ENCODE results near the gene SNRNP200. TPM values are rescaled to one million over a fixed set of nuclear protein-coding genes. Genes with fewer than 3 reads are reported as not detected.

The SNRNP200 gene
- polyA plus RNA-seq, 2 donors, result 52.5 to 65.6 TPM

GRCh38 chr2:96239091-96239490 is 66.3 kb downstream of the SNRNP200 start:
- 83 to 91% methylated on average over 3 of the region's 3 CpGs for WGBS, 2 donors
- H3K27me3 ChIP-seq (ENCODE audit: control insufficient read depth in 1 of 2, insufficient read depth in 2 of 2, low read length in 2 of 2), result no peaks in the 10 kb centered on the region
- H3K9me3 ChIP-seq (ENCODE audit: control insufficient read depth in 2 of 2, insufficient read depth in 1 of 2, low read depth in 1 of 2, low read length in 1 of 2), result no peaks in the 10 kb centered on the region
- H3K27ac ChIP-seq (ENCODE audit: low read depth in 2 of 2, low read length in 1 of 2), result no peak overlapping the region
- peaks cover 0 to 4% of the 10 kb centered on the region in 2 donors for H3K4me1 ChIP-seq (ENCODE audit: control insufficient read depth in 2 of 2, insufficient read depth in 2 of 2, low read length in 1 of 2)
- no peak overlapping the region for H3K4me3 ChIP-seq (ENCODE audit: low read depth in 1 of 2, low read length in 2 of 2)
- H3K36me3 ChIP-seq (ENCODE audit: control insufficient read depth in 2 of 2, insufficient read depth in 2 of 2, low read length in 1 of 2), result peaks cover 0 to 7% of the 10 kb centered on the region in 2 donors

- 90 to 91% methylated on average over 3 of the region's 3 CpGs for WGBS, 2 donors
- H3K4me1 ChIP-seq (ENCODE audit: control insufficient read depth in 2 of 2, insufficient read depth in 2 of 2, low read length in 1 of 2), result peaks cover 0 to 4% of the 10 kb centered on the region in 2 donors
- H3K36me3 ChIP-seq (ENCODE audit: control insufficient read depth in 2 of 2, insufficient read depth in 2 of 2, low read length in 1 of 2), result peaks cover 0 to 7% of the 10 kb centered on the region in 2 donors
- H3K27ac ChIP-seq (ENCODE audit: low read depth in 2 of 2, low read length in 1 of 2), result no peak overlapping the region
- H3K9me3 ChIP-seq (ENCODE audit: control insufficient read depth in 2 of 2, insufficient read depth in 1 of 2, low read depth in 1 of 2, low read length in 1 of 2), result no peaks in the 10 kb centered on the region
- H3K4me3 ChIP-seq (ENCODE audit: low read depth in 1 of 2, low read length in 2 of 2), result no peak overlapping the region
- H3K27me3 ChIP-seq (ENCODE audit: control insufficient read depth in 1 of 2, insufficient read depth in 2 of 2, low read length in 2 of 2), result no peaks in the 10 kb centered on the region
Observed at GRCh38 chr2:96238266-96238665, 67.1 kb downstream of the SNRNP200 start.

DNA sequence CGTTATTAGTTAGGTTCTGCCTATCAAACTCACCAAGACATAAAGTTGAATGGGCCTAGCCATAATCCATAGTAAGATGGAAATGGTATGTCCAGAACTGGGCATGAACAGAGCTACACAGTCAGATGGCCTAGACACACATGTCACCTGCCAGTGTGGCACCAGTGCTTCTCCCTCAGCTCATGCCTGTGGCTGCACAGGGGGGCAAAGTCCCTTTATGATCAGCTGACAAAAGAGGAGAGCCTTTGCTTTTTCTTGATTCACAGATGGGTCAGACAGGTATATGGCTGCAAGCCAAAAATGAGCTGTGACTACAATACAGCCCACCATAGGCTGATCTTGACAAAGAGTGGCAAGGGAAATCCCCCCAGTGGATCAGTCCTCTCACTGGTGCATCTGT is 68.5 kb downstream of the SNRNP200 start:
- Histone ChIP-seq H3K4me3 (ENCODE audit: low read depth in 1 of 2, low read length in 2 of 2) (no peak overlapping the region), H3K36me3 (ENCODE audit: control insufficient read depth in 2 of 2, insufficient read depth in 2 of 2, low read length in 1 of 2) (peaks cover 0 to 9% of the 10 kb centered on the region in 2 donors), H3K27ac (ENCODE audit: low read depth in 2 of 2, low read length in 1 of 2) (no peak overlapping the region), H3K4me1 (ENCODE audit: control insufficient read depth in 2 of 2, insufficient read depth in 2 of 2, low read length in 1 of 2) (peaks cover 0 to 4% of the 10 kb centered on the region in 2 donors), H3K9me3 (ENCODE audit: control insufficient read depth in 2 of 2, insufficient read depth in 1 of 2, low read depth in 1 of 2, low read length in 1 of 2) (no peaks in the 10 kb centered on the region), H3K27me3 (ENCODE audit: control insufficient read depth in 1 of 2, insufficient read depth in 2 of 2, low read length in 2 of 2) (no peaks in the 10 kb centered on the region)
- 98 to 100% methylated on average over 1 of the region's 1 CpG for WGBS, 2 donors

DNA sequence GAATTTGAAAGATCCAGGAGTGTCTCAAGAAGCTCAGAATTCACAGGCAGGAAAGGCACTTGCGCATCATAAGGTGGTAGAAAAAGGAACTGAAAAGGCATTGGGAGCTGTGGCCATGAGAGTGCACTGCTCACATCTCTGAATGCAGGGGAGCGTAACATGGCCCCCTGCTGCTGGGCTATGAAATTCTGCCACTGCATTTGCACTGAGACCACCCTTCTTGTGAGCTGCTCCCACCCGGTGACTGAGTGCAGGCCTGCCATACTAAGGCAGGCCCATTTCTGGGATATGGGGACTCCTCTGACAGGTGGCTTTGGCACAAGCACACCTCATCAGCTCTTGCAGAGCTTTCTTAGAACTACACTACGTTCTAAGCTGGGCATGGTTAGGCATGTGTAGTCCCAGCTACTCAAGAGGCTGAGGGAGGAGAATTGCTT is 71.4 kb downstream of the SNRNP200 start:
- no peak overlapping the region for H3K4me3 ChIP-seq (ENCODE audit: low read depth in 1 of 2, low read length in 2 of 2)
- H3K27me3 ChIP-seq (ENCODE audit: control insufficient read depth in 1 of 2, insufficient read depth in 2 of 2, low read length in 2 of 2), result no peaks in the 10 kb centered on the region
- H3K36me3 ChIP-seq (ENCODE audit: control insufficient read depth in 2 of 2, insufficient read depth in 2 of 2, low read length in 1 of 2), result peaks cover 0 to 2% of the 10 kb centered on the region in 2 donors
- H3K4me1 ChIP-seq (ENCODE audit: control insufficient read depth in 2 of 2, insufficient read depth in 2 of 2, low read length in 1 of 2), result no peaks in the 10 kb centered on the region
- no peak overlapping the region for H3K27ac ChIP-seq (ENCODE audit: low read depth in 2 of 2, low read length in 1 of 2)
- H3K9me3 ChIP-seq (ENCODE audit: control insufficient read depth in 2 of 2, insufficient read depth in 1 of 2, low read depth in 1 of 2, low read length in 1 of 2), result no peaks in the 10 kb centered on the region
- 86 to 87% methylated on average over 4 of the region's 4 CpGs for whole genome bisulfite sequencing, 2 donors

- Histone ChIP-seq H3K4me3 (ENCODE audit: low read depth in 1 of 2, low read length in 2 of 2) (no peak overlapping the region), H3K36me3 (ENCODE audit: control insufficient read depth in 2 of 2, insufficient read depth in 2 of 2, low read length in 1 of 2) (peaks cover 0 to 2% of the 10 kb centered on the region in 2 donors), H3K4me1 (ENCODE audit: control insufficient read depth in 2 of 2, insufficient read depth in 2 of 2, low read length in 1 of 2) (no peaks in the 10 kb centered on the region), H3K27me3 (ENCODE audit: control insufficient read depth in 1 of 2, insufficient read depth in 2 of 2, low read length in 2 of 2) (no peaks in the 10 kb centered on the region), H3K9me3 (ENCODE audit: control insufficient read depth in 2 of 2, insufficient read depth in 1 of 2, low read depth in 1 of 2, low read length in 1 of 2) (no peaks in the 10 kb centered on the region), H3K27ac (ENCODE audit: low read depth in 2 of 2, low read length in 1 of 2) (no peak overlapping the region)
- 96% methylated on average over 6 of the region's 6 CpGs for WGBS, 2 donors
Observed at GRCh38 chr2:96233436-96233835, 71.9 kb downstream of the SNRNP200 start.

DNA sequence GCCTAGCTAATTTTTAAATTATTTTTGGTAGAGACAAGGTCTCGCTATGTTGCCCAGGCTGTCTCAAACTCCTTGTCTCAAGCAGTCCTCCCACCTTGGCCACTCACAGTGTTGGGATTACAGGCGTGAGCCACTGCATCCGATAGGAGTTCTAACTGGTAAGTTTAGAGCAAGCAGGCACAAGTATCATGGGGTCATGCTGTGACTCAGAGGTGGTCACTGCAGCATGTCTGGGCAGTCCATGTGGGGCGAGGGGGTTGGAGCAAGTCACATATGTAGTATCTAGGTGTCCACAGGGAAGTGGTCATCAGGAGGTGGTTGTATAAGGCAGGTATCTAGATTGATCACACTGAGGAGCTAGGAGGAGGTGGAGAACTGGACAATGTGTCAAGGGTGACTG is 74.0 kb downstream of the SNRNP200 start:
- Histone ChIP-seq H3K27ac (ENCODE audit: low read depth in 2 of 2, low read length in 1 of 2) (no peak overlapping the region), H3K9me3 (ENCODE audit: control insufficient read depth in 2 of 2, insufficient read depth in 1 of 2, low read depth in 1 of 2, low read length in 1 of 2) (no peaks in the 10 kb centered on the region), H3K36me3 (ENCODE audit: control insufficient read depth in 2 of 2, insufficient read depth in 2 of 2, low read length in 1 of 2) (peaks cover 0 to 2% of the 10 kb centered on the region in 2 donors), H3K27me3 (ENCODE audit: control insufficient read depth in 1 of 2, insufficient read depth in 2 of 2, low read length in 2 of 2) (no peaks in the 10 kb centered on the region), H3K4me3 (ENCODE audit: low read depth in 1 of 2, low read length in 2 of 2) (no peak overlapping the region), H3K4me1 (ENCODE audit: control insufficient read depth in 2 of 2, insufficient read depth in 2 of 2, low read length in 1 of 2) (no peaks in the 10 kb centered on the region)
- WGBS, 2 donors, result 94 to 95% methylated on average over 4 of the region's 4 CpGs

- Histone ChIP-seq H3K4me3 (ENCODE audit: low read depth in 1 of 2, low read length in 2 of 2) (no peak overlapping the region), H3K36me3 (ENCODE audit: control insufficient read depth in 2 of 2, insufficient read depth in 2 of 2, low read length in 1 of 2) (no peaks in the 10 kb centered on the region), H3K9me3 (ENCODE audit: control insufficient read depth in 2 of 2, insufficient read depth in 1 of 2, low read depth in 1 of 2, low read length in 1 of 2) (no peaks in the 10 kb centered on the region), H3K27me3 (ENCODE audit: control insufficient read depth in 1 of 2, insufficient read depth in 2 of 2, low read length in 2 of 2) (no peaks in the 10 kb centered on the region), H3K27ac (ENCODE audit: low read depth in 2 of 2, low read length in 1 of 2) (no peak overlapping the region), H3K4me1 (ENCODE audit: control insufficient read depth in 2 of 2, insufficient read depth in 2 of 2, low read length in 1 of 2) (no peaks in the 10 kb centered on the region)
- 68 to 72% methylated on average over 3 of the region's 3 CpGs for WGBS, 2 donors
Observed at GRCh38 chr2:96225016-96225533, 80.3 kb downstream of the SNRNP200 start.

Other genes with a start within 250 kb of the SNRNP200 start
- gene ADRA2B, start 189.0 kb downstream of the SNRNP200 start, polyA plus RNA-seq, result under 1 TPM; 0.27 to 0.98 TPM
- under 1 TPM; 0.26 to 0.32 TPM for gene ASTL, start 167.0 kb downstream of the SNRNP200 start, polyA plus RNA-seq
- 1 to 10 TPM; 2.8 to 3.2 TPM for gene DUSP2, start 160.1 kb downstream of the SNRNP200 start, polyA plus RNA-seq
- 10 to 100 TPM; 21.5 to 34.9 TPM for gene STARD7, start 96.7 kb downstream of the SNRNP200 start, polyA plus RNA-seq
- gene TMEM127, start 39.5 kb downstream of the SNRNP200 start, polyA plus RNA-seq, result 10 to 100 TPM; 25.8 to 29.3 TPM
- 10 to 100 TPM; 25.3 to 38.7 TPM for gene CIAO1, start 39.3 kb downstream of the SNRNP200 start, polyA plus RNA-seq
- 1 to 10 TPM in 1 of 2 donors, under 1 TPM in 1; 0.84 to 1.4 TPM for gene ITPRIPL1, start 19.8 kb upstream of the SNRNP200 start, polyA plus RNA-seq
- 1 to 10 TPM; 3.9 to 9.9 TPM for gene NCAPH, start 30.2 kb upstream of the SNRNP200 start, polyA plus RNA-seq
- under 1 TPM in 1 of 2 donors, not detected in 1; 0.06 TPM for gene NEURL3, start 199.8 kb upstream of the SNRNP200 start, polyA plus RNA-seq
- gene ARID5A, start 231.2 kb upstream of the SNRNP200 start, polyA plus RNA-seq, result 1 to 10 TPM; 8.0 to 9.7 TPM